ENCODE results near the gene IL3RA. TPM values are rescaled to one million over a fixed set of nuclear protein-coding genes. Genes with fewer than 3 reads are reported as not detected.

The IL3RA gene
- total RNA-seq, 1 experiment from 2014 or later = 0.49 TPM

GRCh38 chrX:1392376-1393068 is 55.9 kb downstream of the IL3RA start:
- Histone ChIP-seq H3K36me3 (ENCODE audit: insufficient read depth, low read length, poor library complexity, severe bottlenecking) (peaks cover 43% of the 10 kb centered on the region), H3K4me3 (ENCODE audit: low read depth, low read length, poor library complexity, severe bottlenecking) (peak overlapping the region; percentile 100), H3K27ac (ENCODE audit: low read depth, low read length, poor library complexity, severe bottlenecking) (peak overlapping the region; percentile 100), H3K27me3 (replicated peaks; ENCODE audit: insufficient read depth, low read depth, low read length, poor library complexity) (no peaks in the 10 kb centered on the region), H3K4me1 (ENCODE audit: insufficient read depth, low read length, poor library complexity, severe bottlenecking) (peaks cover 28% of the 10 kb centered on the region), H3K9me3 (ENCODE audit: low read depth, low read length, poor library complexity, severe bottlenecking) (no peaks in the 10 kb centered on the region)
- intact Hi-C loops (cut with micrococcal nuclease; ENCODE audit: unreplicated experiment) = loop anchor here (2.0 kb wide), 1 partner anchor 60 kb away; the partner anchor contains the start of gene ASMTL
- CTCF ChIA-PET = no interaction called here
- no TSS peak for BruUV-seq (replicated peaks)
- TF ChIP-seq CTCF (conservative IDR thresholded peaks at IDR 0.05; ENCODE audit: low read depth, low read length) = no peak
- TF ChIP-seq EZH2 (IDR thresholded peaks at IDR 0.05; ENCODE audit: borderline replicate concordance, low read depth, low read length, poor library complexity, severe bottlenecking) = no peak
- DNase-seq (ENCODE audit: low spot score) = peak; percentile 87
- POLR2A ChIA-PET (ENCODE audit: low non-redundant PET) = no interaction called here

GRCh38 chrX:1393871-1394615 is 57.5 kb downstream of the IL3RA start:
- H3K36me3 ChIP-seq (ENCODE audit: insufficient read depth, low read length, poor library complexity, severe bottlenecking) = peaks cover 28% of the 10 kb centered on the region
- peak overlapping the region; percentile 100 for H3K4me3 ChIP-seq (ENCODE audit: low read depth, low read length, poor library complexity, severe bottlenecking)
- POLR2A ChIA-PET (ENCODE audit: low non-redundant PET) = no interaction called here
- H3K27ac ChIP-seq (ENCODE audit: low read depth, low read length, poor library complexity, severe bottlenecking) = peak overlapping the region; percentile 72
- H3K4me1 ChIP-seq (ENCODE audit: insufficient read depth, low read length, poor library complexity, severe bottlenecking) = peaks cover 28% of the 10 kb centered on the region
- CTCF ChIA-PET = no interaction called here
- BruUV-seq (replicated peaks) = no TSS peak
- TF ChIP-seq EZH2 (IDR thresholded peaks at IDR 0.05; ENCODE audit: borderline replicate concordance, low read depth, low read length, poor library complexity, severe bottlenecking) (no peak), CTCF (conservative IDR thresholded peaks at IDR 0.05; ENCODE audit: low read depth, low read length) (no peak)
- no peak for DNase-seq (ENCODE audit: low spot score)
- H3K27me3 ChIP-seq (replicated peaks; ENCODE audit: insufficient read depth, low read depth, low read length, poor library complexity) = no peaks in the 10 kb centered on the region
- intact Hi-C loops (cut with micrococcal nuclease; ENCODE audit: unreplicated experiment) = loop anchor here (2.0 kb wide), 1 partner anchor 59 kb away; the partner anchor contains the start of gene ASMTL
- H3K9me3 ChIP-seq (ENCODE audit: low read depth, low read length, poor library complexity, severe bottlenecking) = no peaks in the 10 kb centered on the region

- Histone ChIP-seq H3K36me3 (ENCODE audit: insufficient read depth, low read length, poor library complexity, severe bottlenecking) (peaks cover 22% of the 10 kb centered on the region), H3K27ac (ENCODE audit: low read depth, low read length, poor library complexity, severe bottlenecking) (peak overlapping the region; percentile 72), H3K27me3 (replicated peaks; ENCODE audit: insufficient read depth, low read depth, low read length, poor library complexity) (no peaks in the 10 kb centered on the region), H3K4me3 (ENCODE audit: low read depth, low read length, poor library complexity, severe bottlenecking) (no peak overlapping the region), H3K4me1 (ENCODE audit: insufficient read depth, low read length, poor library complexity, severe bottlenecking) (peaks cover 21% of the 10 kb centered on the region), H3K9me3 (ENCODE audit: low read depth, low read length, poor library complexity, severe bottlenecking) (no peaks in the 10 kb centered on the region)
- ChIA-PET POLR2A (ENCODE audit: low non-redundant PET) (no interaction called here), CTCF (no interaction called here)
- BruUV-seq (replicated peaks) = no TSS peak
- intact Hi-C loops (cut with micrococcal nuclease; ENCODE audit: unreplicated experiment) = no loop called here
- TF ChIP-seq EZH2 (IDR thresholded peaks at IDR 0.05; ENCODE audit: borderline replicate concordance, low read depth, low read length, poor library complexity, severe bottlenecking) (no peak), CTCF (conservative IDR thresholded peaks at IDR 0.05; ENCODE audit: low read depth, low read length) (no peak)
- DNase-seq (ENCODE audit: low spot score) = no peak
Observed at GRCh38 chrX:1394731-1395501, 58.3 kb downstream of the IL3RA start.

Measured in A673 (cell line).